DMS79 treated with DMSO at 0.1 percent for 48 hours (cell line): ENCODE measurements around the gene MLLT10.
"Not testable (repeated sequence)": the region's sequence is repeated elsewhere in the genome, so short reads cannot be mapped to it uniquely, and the experiment has no call there.

ENCODE experiments used
- DNase-seq: peaks from one replicate; lab custom pipeline; 2025; lab: John Stamatoyannopoulos, UW

Gene MLLT10

DNA sequence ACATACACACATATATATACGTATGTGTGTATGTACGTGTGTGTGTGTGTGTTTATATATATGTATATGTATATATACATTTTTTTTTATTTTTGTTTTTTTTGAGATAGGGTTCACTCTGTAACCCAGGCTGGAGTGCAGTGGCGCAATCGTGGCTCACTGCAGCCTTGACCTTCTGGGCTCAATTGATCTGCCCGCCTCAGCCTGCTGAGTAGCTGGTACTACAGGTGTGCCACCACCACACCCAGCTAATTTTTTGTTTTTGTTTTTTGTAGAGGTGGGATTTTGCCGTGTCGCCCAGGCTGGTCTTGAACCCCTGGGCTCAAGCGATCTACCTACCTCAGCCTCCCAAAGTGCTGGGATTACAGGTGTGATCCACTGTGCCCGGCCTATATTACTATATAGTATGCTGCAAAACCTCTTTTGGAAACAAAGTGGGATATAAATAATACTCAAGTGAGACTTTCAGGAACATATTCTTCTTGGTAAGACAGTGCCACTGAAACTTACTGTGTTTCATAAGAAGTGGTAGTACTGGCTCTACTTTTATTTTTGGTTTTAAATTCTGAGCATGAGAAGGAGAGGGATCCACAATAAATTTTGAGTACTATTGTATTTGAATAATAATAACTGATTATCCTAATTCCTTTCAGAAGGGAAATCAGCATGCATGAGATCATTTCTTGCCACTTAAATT, 51.0 kb downstream of the MLLT10 start:
- DNase-seq = no peak

DNA sequence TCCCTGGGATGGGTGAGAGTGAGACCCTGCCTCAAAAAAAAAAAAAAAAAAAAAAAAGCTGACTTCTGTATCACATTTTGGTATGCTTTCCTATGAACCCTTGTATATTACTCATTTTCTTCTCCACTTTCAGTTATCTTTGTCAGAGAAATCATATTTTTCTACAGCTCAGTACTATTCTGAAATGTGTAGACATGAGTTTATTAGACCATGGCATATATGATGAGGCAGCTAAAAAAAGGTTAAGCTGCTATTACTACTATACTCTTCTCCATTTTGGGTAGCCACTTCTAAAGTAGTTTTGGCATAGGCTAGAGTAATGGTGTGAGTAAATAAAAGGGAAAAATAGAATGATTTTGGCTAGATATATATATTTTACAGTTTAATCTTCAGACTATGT, 53.4 kb downstream of the MLLT10 start:
- DNase-seq = no peak

DNA sequence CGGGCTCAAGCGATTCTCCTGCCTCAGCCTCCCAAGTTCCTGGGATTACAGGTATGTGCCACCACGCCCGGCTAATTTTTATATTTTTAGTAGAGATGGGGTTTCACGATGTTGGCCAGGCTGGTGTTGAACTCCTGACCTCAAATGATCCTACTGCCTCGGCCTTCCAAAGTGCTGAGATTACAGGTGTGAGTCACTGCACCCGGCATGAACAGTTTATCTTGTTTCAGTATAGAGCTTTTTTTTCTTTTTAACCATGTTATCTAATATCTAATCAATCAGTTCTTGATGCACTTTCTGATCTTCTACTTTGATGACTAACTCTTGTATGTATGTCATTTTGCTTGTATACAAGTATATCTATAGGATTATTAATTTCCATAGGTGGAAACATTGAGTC, 54.1 kb downstream of the MLLT10 start:
- DNase-seq = not testable (repeated sequence)

DNA sequence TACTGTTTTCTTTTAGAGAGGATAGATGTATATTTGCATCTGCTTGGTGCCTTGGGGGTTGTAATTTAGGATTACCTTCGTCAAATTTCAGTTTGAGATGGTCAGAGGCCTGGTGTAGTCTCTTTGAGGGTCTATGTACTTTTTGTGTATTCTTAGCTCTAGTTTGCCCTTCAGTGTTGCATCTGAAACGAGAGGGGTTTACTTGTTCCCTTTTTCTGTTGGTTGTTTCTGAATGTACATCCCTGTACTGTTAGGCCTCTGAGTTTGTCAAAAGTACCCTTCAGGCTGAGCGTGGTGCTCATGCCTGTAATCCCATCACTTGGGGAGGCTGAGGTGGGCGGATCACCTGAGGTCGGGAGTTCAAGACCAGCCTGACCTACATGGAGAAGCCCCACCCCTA, 60.0 kb downstream of the MLLT10 start:
- no peak for DNase-seq

DNA sequence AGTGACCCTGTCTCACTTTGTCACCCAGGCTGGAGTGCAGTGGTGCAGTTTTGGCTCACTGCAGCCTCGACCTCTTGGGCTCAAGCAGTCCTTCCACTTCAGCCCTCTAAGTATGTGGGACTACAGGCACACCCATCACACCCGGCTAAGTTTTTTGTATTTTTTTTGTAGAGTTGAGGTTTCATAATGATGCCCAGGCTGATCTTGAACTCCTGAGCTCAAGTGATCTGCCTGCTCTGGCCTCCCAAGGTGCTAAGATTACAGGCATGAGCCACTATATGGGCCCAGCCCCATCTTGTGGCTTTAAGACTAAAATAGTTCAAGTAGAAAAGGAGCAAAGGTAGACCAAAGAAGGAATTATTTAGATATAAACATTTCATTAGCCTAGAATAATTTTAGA, 65.5 kb downstream of the MLLT10 start:
- DNase-seq = no peak

DNA sequence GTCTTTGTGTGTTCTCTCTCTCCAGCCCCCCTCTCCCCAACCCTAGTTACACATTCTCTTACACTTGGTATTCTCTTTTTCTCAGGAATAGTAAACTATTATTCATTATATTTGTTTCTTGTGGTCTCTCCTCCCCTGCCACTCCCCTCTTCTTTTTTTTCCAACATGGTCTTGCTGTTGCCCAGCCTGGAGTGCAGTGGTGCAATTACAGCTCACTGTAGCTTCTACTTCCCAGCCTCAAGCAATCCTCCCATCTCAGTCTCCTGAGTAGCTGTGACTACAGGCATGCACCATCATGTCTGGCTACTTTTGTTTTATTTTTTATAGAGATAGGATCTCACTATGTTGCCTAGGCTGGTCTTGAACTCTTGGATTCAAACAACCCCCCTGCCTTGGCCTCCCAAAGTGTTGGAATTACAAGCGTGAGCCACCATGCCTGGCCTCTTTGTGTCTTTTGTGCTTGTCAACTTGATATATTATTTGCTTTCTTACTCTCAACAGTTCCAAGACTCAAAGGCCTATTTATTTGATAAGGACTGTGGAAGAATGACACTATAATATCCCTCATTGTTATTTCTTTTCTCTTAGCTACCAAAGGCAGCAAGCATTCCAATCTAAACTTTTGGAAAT, 66.9 kb downstream of the MLLT10 start:
- no peak for DNase-seq

DNA sequence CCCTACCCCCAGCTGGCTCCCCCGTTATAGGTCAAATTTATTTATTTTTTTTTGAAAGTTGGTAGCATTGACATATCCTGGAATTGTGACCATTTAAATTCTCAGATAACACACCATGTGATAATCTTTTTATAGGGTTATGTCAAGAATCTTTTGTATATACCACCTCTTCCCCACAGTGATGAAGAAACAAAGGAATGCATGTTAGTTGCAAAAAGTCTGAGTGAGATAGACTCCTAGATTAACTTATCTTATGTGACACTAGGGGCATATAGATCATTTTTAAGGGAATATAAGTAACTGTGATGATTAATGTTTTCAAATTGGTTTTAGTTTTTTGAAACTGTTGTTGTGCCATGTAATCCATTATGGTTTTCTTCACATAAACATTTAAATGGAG, 68.3 kb downstream of the MLLT10 start:
- DNase-seq = no peak

DNA sequence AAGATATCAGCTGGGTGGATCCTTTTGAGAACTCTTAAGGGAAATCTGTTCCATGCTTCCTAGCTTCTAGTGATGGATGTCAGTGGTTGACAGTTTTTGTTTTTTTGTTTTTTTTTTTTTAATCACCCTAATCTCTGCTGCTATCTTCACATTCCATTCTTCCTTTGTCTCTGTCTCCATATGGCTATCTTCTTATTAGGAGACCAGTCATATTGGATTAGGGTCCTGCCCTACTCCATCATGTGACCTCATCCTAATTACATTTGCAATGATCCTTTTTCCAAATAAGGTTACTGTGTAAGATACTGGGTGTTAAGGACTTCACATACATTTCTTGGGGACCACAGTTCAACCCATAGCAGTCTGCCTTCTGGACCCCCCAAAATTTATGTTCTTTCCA, 69.7 kb downstream of the MLLT10 start:
- DNase-seq = no peak

DNA sequence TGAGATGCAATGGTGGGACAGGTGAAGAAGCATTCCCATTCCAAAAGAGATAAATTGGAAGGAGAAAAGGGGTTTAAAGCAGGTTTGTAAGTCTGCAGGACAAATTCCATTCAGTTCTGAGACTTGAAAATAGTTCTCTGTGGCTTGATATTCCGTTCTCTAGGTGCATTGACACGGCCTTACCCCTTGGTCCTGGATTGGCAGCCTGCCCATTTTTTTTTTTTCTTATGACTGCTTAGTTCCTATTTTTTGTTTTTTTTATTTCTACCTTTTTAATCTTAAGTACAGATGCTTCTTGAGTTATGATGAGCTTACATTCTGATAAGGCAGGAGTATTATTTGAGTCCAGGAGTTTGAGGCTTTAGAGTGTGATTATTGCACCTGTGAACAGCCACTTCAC, 70.6 kb downstream of the MLLT10 start:
- no peak for DNase-seq

DNA sequence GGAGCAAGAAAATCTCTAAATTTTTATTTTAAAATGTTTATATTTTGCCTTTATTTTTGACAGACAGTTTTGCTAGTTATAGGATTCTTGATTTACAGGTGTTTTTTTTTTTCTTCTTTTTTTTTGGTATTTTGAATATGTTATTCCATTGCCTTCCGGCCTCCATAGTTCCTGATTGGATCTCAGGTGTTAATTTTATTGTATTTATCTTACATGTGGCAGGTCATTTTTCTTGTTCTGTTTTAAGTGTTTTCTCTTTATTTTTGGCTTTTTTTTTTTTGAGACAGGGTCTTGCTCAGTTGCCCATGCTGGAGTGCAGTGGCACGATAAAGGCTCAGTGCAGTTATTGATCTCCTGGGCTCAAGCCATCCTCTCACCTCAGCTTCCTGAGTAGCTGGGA, 73.9 kb downstream of the MLLT10 start:
- DNase-seq = no peak

DNA sequence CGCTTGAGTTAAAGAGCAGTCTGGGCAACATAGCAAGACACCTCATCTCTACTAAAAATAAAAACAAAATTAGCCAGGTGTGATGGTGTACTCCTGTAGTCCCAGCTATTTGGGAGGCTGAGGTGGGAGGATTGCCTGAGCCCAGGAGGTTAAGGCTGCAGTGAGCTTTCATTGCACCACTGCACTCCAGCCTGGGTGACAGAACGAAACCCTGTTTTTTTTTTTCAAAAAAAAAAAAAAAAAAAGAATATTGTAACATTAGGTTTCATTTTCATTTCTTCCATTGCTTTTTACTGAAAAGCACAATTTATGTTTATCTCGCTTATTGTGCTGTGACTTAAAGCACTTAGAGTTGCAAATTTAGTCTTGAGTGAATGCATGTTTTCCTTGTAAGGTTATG, 80.0 kb downstream of the MLLT10 start:
- DNase-seq = no peak

DNA sequence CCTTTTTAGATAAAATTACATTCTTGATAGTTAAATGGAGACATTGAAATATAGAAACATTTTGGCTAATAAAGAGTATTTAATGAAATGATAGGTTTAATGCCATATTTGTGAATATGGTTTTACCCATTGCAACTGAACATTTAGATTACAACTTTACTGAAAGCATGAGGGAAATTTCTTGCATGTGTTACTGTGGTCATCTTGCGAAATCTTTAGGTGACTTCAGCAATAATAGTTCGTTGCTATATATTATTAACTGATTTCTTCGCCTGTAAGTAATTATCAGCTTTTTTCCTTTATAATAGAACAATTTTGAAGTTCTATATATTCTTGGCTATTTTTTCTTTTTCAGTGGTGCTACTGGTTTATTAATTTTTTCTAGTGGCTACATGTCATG, 83.2 kb downstream of the MLLT10 start:
- DNase-seq = no peak

DNA sequence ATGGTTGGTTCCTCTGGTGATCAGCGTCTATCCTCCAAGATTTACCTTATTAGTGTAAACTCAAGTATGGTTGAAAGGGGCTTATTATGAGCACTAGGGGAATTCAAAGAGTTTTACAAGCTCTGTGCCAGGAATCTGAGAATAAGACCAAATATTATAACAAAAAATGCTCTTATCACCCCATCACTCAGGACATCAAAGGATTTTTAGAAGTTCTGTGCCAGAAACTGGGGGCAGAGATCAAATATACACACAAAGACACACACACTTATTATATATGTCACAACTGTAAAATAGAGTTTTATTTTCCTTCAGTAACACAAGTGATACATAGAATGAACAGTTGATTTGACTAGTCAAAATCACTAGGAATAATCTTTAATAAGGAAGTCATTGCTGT, 89.3 kb downstream of the MLLT10 start:
- DNase-seq = no peak

DNA sequence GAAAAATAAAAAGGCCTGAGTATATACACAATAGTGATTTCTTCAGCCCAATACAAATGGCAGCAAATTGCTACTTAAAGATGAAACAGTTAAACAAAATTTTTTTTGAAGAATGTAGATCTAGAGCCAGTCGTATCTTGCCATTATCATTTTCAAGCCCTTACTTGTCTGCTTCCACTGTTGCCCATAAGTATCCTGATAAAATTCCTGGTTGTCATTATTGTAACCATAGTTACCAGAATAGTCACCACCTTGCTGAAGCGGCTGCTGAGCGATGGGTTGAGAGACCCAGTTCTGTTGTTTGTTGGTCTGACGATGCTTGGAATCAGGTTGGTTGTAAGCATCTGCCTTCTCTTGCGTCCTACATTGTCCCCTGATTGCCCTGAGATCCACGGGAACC, 90.4 kb downstream of the MLLT10 start:
- DNase-seq = not testable (repeated sequence)

DNA sequence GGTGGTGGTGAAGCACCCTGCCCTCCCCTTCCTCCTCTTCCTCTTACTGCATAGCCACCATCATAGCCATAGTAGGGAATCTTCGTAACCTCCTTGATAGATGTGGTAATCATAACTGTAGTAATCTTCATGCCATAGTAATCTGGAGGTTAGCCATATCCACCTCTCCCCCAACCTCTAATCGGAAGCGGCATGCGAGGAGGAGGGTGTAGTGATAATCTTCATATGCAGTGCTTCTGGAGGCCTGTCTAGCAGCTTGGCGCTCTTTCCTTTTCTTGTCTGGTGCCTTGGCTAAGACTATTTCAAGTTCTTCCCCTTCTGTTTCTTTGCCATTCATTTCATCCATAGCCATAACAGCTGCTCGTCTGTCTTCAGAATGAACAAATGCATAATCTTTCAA, 90.9 kb downstream of the MLLT10 start:
- no peak for DNase-seq

DNA sequence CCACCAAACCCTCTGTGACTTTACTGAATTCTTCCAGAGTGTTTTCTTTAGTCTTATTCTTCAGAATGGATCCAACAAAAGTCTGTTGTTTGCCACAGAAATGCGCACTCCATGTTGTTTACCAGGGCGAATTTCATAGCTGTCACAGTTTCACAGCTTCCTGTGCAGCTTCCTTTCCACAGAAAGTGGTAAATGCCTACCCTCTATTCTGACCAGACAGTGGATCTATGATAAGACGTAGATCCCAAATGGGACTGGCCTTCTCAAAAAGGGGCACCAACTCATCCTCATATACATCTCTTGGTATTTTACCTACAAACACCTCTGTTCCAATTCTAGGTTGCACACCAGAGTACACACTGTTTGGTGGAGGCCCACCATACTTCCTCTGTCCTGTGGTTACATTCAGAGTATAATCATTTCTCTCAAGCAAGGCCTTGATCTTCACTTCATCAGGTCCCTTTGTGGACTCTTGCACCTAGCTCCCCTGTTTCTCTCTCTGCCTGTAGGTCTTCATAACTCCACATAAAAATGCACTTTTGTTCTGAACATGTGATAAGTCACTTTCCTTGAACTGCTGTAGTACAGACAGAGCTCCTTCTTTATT, 91.7 kb downstream of the MLLT10 start:
- DNase-seq = no peak

DNA sequence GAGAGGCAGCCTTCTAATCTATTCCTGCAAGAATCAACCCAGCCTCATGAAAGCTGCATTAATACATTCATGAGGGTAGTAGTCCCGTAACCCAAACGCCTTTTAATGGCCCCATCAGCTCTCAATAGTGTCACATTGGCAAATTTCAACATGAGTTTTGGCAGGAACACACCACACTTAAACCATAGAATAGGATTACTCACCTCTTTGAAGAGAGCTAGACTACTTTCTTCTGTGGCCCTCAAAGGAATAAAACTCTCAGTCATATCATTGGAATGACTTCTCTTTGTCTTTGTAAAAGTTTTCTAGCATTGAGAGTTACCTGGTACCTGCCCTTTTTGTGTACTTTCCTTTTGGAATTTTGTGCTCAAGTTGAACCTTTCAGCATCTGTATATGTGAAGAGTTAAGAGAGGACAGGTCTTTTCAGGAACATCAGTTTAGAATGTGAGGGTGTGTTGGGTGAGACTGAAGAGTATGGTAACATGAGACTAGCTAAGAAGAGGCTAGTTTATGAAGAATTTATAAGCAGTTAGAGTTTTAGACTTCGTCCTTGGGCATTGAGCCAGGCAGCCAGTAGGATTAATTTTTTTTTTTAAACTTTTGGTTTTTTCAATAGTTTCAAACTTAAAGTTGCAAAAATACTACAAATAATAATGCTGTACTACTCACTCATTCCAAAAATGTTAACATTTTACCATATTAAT, 92.6 kb downstream of the MLLT10 start:
- no peak for DNase-seq

DNA sequence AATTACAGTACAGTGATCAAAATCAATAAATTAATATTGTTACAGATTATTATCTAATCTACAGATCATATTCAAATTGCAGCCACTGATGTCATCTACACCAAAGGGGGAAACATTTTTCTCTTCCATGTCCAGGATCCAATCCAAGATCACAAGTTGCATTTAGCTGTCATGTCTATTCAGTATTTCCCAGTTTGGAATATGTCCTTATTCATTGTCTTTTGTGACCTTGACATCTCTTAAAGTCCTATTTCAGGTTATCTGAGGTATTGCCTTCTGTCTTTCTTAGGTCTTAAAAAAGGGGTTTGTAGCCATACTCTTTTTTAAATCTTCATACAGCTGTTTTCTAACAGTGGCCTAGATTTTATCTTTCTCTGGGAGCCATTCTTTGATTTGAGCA, 93.3 kb downstream of the MLLT10 start:
- no peak for DNase-seq

DNA sequence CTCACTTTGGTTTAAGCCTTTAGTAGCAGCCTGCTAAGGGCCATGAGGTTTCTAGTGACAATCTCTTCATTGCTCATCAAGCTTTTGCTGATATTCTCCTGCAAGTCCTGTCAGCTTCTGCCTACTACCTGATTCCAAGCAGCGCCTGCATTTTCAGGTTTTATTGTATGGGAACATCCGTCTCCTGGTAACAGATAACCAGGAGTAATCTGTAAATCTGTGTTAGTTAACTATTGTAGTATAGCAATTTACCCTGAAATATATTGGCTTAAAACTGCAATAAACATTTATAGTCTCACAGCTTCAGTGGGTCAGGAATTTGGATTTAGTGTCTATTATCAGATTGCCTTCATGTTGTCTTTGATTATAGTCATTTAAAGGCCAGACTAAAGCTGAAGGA, 94.0 kb downstream of the MLLT10 start:
- no peak for DNase-seq

DNA sequence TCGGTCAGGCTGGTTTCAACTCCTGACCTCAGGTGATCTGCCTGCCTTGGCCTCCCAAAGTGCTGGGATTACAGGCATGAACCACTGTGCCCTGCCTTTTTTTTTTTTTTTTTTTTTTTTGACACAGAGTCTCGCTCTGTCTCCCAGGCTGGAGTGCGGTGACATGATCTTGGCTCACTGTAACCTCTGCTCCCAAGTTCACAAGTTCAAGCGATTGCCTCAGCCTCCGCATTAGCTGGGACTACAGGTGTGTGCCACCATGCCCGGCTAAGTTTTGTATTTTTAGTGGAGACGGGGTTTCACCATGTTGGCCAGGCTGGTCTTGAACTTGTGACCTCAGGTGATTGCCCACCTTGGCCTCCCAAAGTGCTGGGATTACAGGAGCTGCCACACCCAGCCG, 94.6 kb downstream of the MLLT10 start:
- DNase-seq = not testable (repeated sequence)

DNA sequence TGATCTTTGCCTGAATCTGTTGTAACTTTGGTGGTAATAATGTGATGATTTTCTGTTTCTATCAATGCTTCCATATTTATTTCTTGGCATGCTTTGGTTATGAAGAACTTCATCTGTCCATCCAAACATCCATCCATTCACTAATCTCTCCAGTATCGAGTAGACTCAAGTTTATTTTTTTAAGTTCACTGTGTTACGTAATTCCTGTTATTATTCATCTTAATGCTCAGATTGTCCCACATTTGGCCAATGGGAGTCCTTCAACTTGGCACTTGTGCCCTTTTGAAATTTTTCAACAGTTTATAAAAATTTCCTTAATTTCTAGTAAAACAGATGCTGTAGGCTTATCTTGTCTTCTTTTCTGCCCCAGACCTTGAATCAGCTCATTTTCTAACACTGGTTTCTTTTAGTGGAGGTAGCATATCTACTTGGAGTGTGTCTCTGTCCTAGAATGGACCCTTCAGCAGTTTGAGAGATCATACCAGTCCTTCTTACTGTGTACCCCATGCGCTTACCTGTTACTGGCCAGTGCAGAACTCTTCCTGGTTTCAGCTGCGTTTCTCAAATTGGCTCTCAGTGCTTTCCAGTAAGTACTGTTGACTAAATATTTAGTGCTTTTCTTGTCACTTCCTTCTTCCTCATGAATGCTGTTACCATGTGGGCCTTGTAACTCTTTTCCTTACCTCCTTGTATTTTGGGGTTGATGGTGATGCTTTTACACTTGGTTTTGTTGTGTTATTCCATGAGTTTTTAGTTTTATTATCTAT, 100.8 kb downstream of the MLLT10 start:
- no peak for DNase-seq

DNA sequence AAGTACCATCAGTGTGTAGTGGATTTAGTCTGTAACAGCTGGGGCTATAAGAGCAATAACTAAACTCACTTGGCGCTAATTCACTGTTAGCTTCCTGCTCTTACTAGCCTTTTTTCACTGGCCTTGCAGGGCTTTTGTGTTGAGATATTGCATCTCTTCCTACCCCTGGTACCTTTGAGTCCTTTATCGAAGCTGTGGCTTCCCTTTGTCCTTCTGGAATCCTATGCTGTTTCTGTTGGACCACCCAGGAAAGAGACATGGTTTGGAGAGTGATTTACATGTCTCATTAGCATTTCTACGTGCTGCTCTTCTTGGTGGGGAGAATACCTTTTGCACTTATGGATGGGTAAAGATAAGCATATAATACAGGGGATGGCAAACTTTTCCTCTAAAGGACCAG, 103.8 kb downstream of the MLLT10 start:
- DNase-seq = no peak
